WTC11 (cell line): ENCODE measurements around the gene SERPING1. TPM values are rescaled to one million over a fixed set of nuclear protein-coding genes. Genes with fewer than 3 reads are reported as not detected.

Experiments
- ATAC-seq: fragments of 200-7000 bp; cut with Tn5 transposase; 2 replicates; pipeline ENCODE4 v1.10.0; 2021; ENCODE audit warnings: mild to moderate bottlenecking, moderate library complexity
- CTCF ChIA-PET: fragments of 300-600 bp; sonication (Branson Sonifier 250); formaldehyde crosslinking; loops from one replicate; lab custom pipeline; 2021; ENCODE audit warnings: antibody characterized with exemption; lab: Charles Lee
- POLR2A ChIA-PET: fragments of 350-600 bp; sonication (Branson Sonifier 250); formaldehyde crosslinking; loops from one replicate; lab custom pipeline; 2021; ENCODE audit warnings: antibody characterized with exemption; lab: Charles Lee
- DNase-seq: peaks from one replicate; pipeline ENCODE4 v3.0.0; 2021; ENCODE audit warnings: low spot score
- H3K27ac Mint-ChIP-seq: 2 replicates; pipeline ENCODE4 v1.8.0; 2021; ENCODE audit warnings: mixed read lengths
- H3K27me3 Mint-ChIP-seq: 2 replicates; pipeline ENCODE4 v1.8.0; 2021; ENCODE audit warnings: low read depth, mild to moderate bottlenecking, moderate library complexity, mixed read lengths
- H3K36me3 Mint-ChIP-seq: 2 replicates; pipeline ENCODE4 v1.8.0; 2021; ENCODE audit warnings: mixed read lengths
- H3K4me1 Mint-ChIP-seq: 2 replicates; pipeline ENCODE4 v1.8.0; 2022; ENCODE audit warnings: mixed read lengths
- H3K4me3 Mint-ChIP-seq: 2 replicates; pipeline ENCODE4 v1.8.0; 2021; ENCODE audit warnings: mild to moderate bottlenecking, moderate library complexity, mixed read lengths
- H3K9me3 Mint-ChIP-seq: 2 replicates; pipeline ENCODE4 v1.8.0; 2021; ENCODE audit warnings: mixed read lengths
- E2F4 ChIP-seq: sonication (generic); formaldehyde crosslinking; IDR thresholded peaks from 2 replicates; pipeline ENCODE4 v1.8.1; 2022; ENCODE audit warnings: low read depth, mild to moderate bottlenecking, moderate library complexity, missing genetic modification reagents, borderline replicate concordance
- E2F5 ChIP-seq: sonication (generic); formaldehyde crosslinking; IDR thresholded peaks from 2 replicates; pipeline ENCODE4 v1.8.1; 2022; ENCODE audit warnings: mild to moderate bottlenecking, moderate library complexity, missing genetic modification reagents
- ESRRA ChIP-seq: sonication (generic); formaldehyde crosslinking; IDR thresholded peaks from 2 replicates; pipeline ENCODE4 v1.8.1; 2022; ENCODE audit warnings: mild to moderate bottlenecking, missing genetic modification reagents, borderline replicate concordance
- ETV6 ChIP-seq: sonication (generic); formaldehyde crosslinking; IDR thresholded peaks from 2 replicates; pipeline ENCODE4 v1.8.1; 2022; ENCODE audit warnings: mild to moderate bottlenecking, missing genetic modification reagents
- FOXJ3 ChIP-seq: sonication (generic); formaldehyde crosslinking; IDR thresholded peaks from 2 replicates; pipeline ENCODE4 v1.9.0; 2021; ENCODE audit warnings: missing genetic modification reagents, mild to moderate bottlenecking, borderline replicate concordance
- FOXK1 ChIP-seq: sonication (generic); formaldehyde crosslinking; IDR thresholded peaks from 2 replicates; pipeline ENCODE4 v1.8.0; 2022; ENCODE audit warnings: mild to moderate bottlenecking, moderate library complexity, missing genetic modification reagents
- GABPB1 ChIP-seq: sonication (generic); formaldehyde crosslinking; IDR thresholded peaks from 2 replicates; pipeline ENCODE4 v1.8.1; 2023; ENCODE audit warnings: mild to moderate bottlenecking, missing genetic modification reagents
- GTF2I ChIP-seq: fragments of 250-450 bp; sonication (Bioruptor Pico); conservative IDR thresholded peaks from 2 replicates; pipeline ENCODE4 v1.4.0; 2021; ENCODE audit warnings: mild to moderate bottlenecking
- HMGXB4 ChIP-seq: sonication (generic); formaldehyde crosslinking; IDR thresholded peaks from 2 replicates; pipeline ENCODE4 v1.8.1; 2023; ENCODE audit warnings: mild to moderate bottlenecking, moderate library complexity, missing genetic modification reagents
- IRF1 ChIP-seq: sonication (generic); formaldehyde crosslinking; IDR thresholded peaks from 2 replicates; pipeline ENCODE4 v1.8.0; 2023; ENCODE audit warnings: missing genetic modification reagents
- MLX ChIP-seq: sonication (generic); formaldehyde crosslinking; IDR thresholded peaks from 2 replicates; pipeline ENCODE4 v1.8.1; 2023; ENCODE audit warnings: mild to moderate bottlenecking, missing genetic modification reagents, moderate library complexity
- MXD4 ChIP-seq: fragments of 250-450 bp; sonication (Bioruptor Pico); IDR thresholded peaks from 2 replicates; pipeline ENCODE4 v1.8.0; 2021; ENCODE audit warnings: mild to moderate bottlenecking, moderate library complexity, borderline replicate concordance
- MYBL2 ChIP-seq: sonication (generic); formaldehyde crosslinking; IDR thresholded peaks from 2 replicates; pipeline ENCODE4 v1.8.1; 2023; ENCODE audit warnings: mild to moderate bottlenecking, moderate library complexity, missing genetic modification reagents
- PRRX2 ChIP-seq: fragments of 250-450 bp; sonication (Bioruptor Pico); IDR thresholded peaks from 2 replicates; pipeline ENCODE4 v1.8.0; 2021; ENCODE audit warnings: mild to moderate bottlenecking
- SOX15 ChIP-seq: fragments of 250-450 bp; sonication (Bioruptor Pico); IDR thresholded peaks from 2 replicates; pipeline ENCODE4 v1.9.0; 2021; ENCODE audit warnings: mild to moderate bottlenecking
- SP1 ChIP-seq: sonication (generic); formaldehyde crosslinking; conservative IDR thresholded peaks from 2 replicates; pipeline ENCODE4 v1.8.1; 2022; ENCODE audit warnings: missing genetic modification reagents
- STAT6 ChIP-seq: sonication (generic); formaldehyde crosslinking; conservative IDR thresholded peaks from 2 replicates; pipeline ENCODE4 v1.8.1; 2023; ENCODE audit warnings: mild to moderate bottlenecking, low read depth, missing genetic modification reagents, moderate library complexity
- TCF7 ChIP-seq: sonication (generic); formaldehyde crosslinking; IDR thresholded peaks from 2 replicates; pipeline ENCODE4 v1.8.0; 2022; ENCODE audit warnings: mild to moderate bottlenecking, low read depth, missing genetic modification reagents, moderate library complexity
- TEAD1 ChIP-seq: sonication (generic); formaldehyde crosslinking; IDR thresholded peaks from 2 replicates; pipeline ENCODE4 v1.8.0; 2022; ENCODE audit warnings: mild to moderate bottlenecking, missing genetic modification reagents
- TP53 ChIP-seq: sonication (generic); formaldehyde crosslinking; IDR thresholded peaks from 2 replicates; pipeline ENCODE4 v1.8.1; 2023; ENCODE audit warnings: mild to moderate bottlenecking, missing genetic modification reagents
- USF2 ChIP-seq: sonication (generic); formaldehyde crosslinking; IDR thresholded peaks from 2 replicates; pipeline ENCODE4 v1.8.1; 2023; ENCODE audit warnings: mild to moderate bottlenecking, missing genetic modification reagents, moderate library complexity
- ZBTB21 ChIP-seq: sonication (generic); formaldehyde crosslinking; IDR thresholded peaks from 2 replicates; pipeline ENCODE4 v1.8.1; 2023; ENCODE audit warnings: mild to moderate bottlenecking, missing genetic modification reagents, borderline replicate concordance
- ZMAT4 ChIP-seq: fragments of 250-450 bp; sonication (Bioruptor Pico); IDR thresholded peaks from 2 replicates; pipeline ENCODE4 v1.9.0; 2021; ENCODE audit warnings: mild to moderate bottlenecking
- ZNF121 ChIP-seq: sonication (generic); formaldehyde crosslinking; IDR thresholded peaks from 2 replicates; pipeline ENCODE4 v1.8.0; 2023; ENCODE audit warnings: missing genetic modification reagents
- ZNF396 ChIP-seq: fragments of 250-450 bp; sonication (Bioruptor Pico); IDR thresholded peaks from 2 replicates; pipeline ENCODE4 v1.8.0; 2021; ENCODE audit warnings: mild to moderate bottlenecking, moderate library complexity, borderline replicate concordance
- ZNF512 ChIP-seq: sonication (generic); formaldehyde crosslinking; IDR thresholded peaks from 2 replicates; pipeline ENCODE4 v1.8.1; 2022; ENCODE audit warnings: missing genetic modification reagents, borderline replicate concordance
- total RNA-seq: library from RNA; stranded (reverse); gene quantifications from 3 replicates; pipeline ENCODE4 v1.2.3, GENCODE V29; 2021

SERPING1 gene
- total RNA-seq, 1 experiment from 2014 or later, result 49.1 TPM

- DNase-seq (peak; percentile 45), ATAC-seq (peak; percentile 6)
- H3K27me3 Mint-ChIP-seq, result peaks cover 62% of the 10 kb centered on the region
- no peaks in the 10 kb centered on the region for H3K36me3 Mint-ChIP-seq
- peak within 1 kb of the TSS; percentile 18; the same call in 1 of the 2 replicates for H3K27ac Mint-ChIP-seq
- H3K4me1 Mint-ChIP-seq, result peaks cover 73% of the 10 kb centered on the region
- ChIA-PET POLR2A (interaction anchor here (1.5 to 4.2 kb wide), 4 partner anchors 10 to 82 kb away, joined by 3 to 47 read pairs (median 20); partner anchors contain the start of gene UBE2L6), CTCF (interaction anchor here (2.8 kb wide), 1 partner anchor 82 kb away, joined by 17 read pairs; the partner anchor contains the start of gene UBE2L6)
- no peaks in the 10 kb centered on the region for H3K9me3 Mint-ChIP-seq
- peak within 1 kb of the TSS; percentile 80 for H3K4me3 Mint-ChIP-seq
- no peak for TF ChIP-seq ESRRA (CRISPR knock-in tag)
- TF ChIP-seq TEAD1 (CRISPR knock-in tag), result 0 out of 2 replicates have a peak, but pooled peaks have one; percentile 15
- TF ChIP-seq ZNF396 (CRISPR knock-in tag), result no peak
- TF ChIP-seq MLX (CRISPR knock-in tag), result no peak
- no peak for TF ChIP-seq E2F4 (CRISPR knock-in tag)
- TF ChIP-seq ETV6 (CRISPR knock-in tag), result no peak
- TF ChIP-seq STAT6 (CRISPR knock-in tag), result no peak
- no peak for TF ChIP-seq MYBL2 (CRISPR knock-in tag)
- TF ChIP-seq FOXJ3 (CRISPR knock-in tag), result no peak
- no peak for TF ChIP-seq ZNF512 (CRISPR knock-in tag)
- TF ChIP-seq GTF2I (CRISPR knock-in tag), result no peak
- TF ChIP-seq HMGXB4, result no peak
- peak; percentile 99 for TF ChIP-seq ZMAT4 (CRISPR knock-in tag)
- TF ChIP-seq FOXK1 (CRISPR knock-in tag), result no peak
- TF ChIP-seq IRF1, result no peak; the same call in 1 of the 2 replicates
- TF ChIP-seq SOX15 (CRISPR knock-in tag), result no peak
- TF ChIP-seq MXD4 (CRISPR knock-in tag), result no peak
- TF ChIP-seq ZNF121 (CRISPR knock-in tag), result no peak
- TF ChIP-seq E2F5 (CRISPR knock-in tag), result no peak
- no peak for TF ChIP-seq ZBTB21
- TF ChIP-seq TCF7 (CRISPR knock-in tag), result no peak
- TF ChIP-seq TP53, result no peak
- TF ChIP-seq SP1 (CRISPR knock-in tag), result no peak
- peak; percentile 97 for TF ChIP-seq PRRX2 (CRISPR knock-in tag)
- no peak for TF ChIP-seq USF2 (CRISPR knock-in tag)
- TF ChIP-seq GABPB1, result no peak
Measured at GRCh38 chr11:57649826-57650738, 52.6 kb downstream of the SERPING1 start, which contains the start of gene YPEL4. YPEL4 (minus strand) TSS chr11:57649912; CDS start chr11:57647107, 2,805 bp downstream.
